GM21576 (cell line): ENCODE measurements around the gene RPS5.
"Not testable (repeated sequence)": the region's sequence is repeated elsewhere in the genome, so short reads cannot be mapped to it uniquely, and the experiment has no call there.

Experiments used
- ATAC-seq: cut with Tn5 transposase; IDR thresholded peaks from one replicate; pipeline ENCODE4 v1.9.1; 2021; ENCODE audit warnings: mild to moderate bottlenecking, moderate library complexity; ENCODE audit not compliant: unreplicated experiment

RPS5 gene

GRCh38 chr19:58400916-58401839 lies 14.1 kb downstream of the RPS5 start:
- ATAC-seq, result peak; percentile 96

GRCh38 chr19:58401840-58402421 lies 14.9 kb downstream of the RPS5 start:
- ATAC-seq, result no peak

- not testable (repeated sequence) for ATAC-seq
Measured at GRCh38 chr19:58403920-58404478, 16.9 kb downstream of the RPS5 start.

- ATAC-seq, result no peak
Measured at GRCh38 chr19:58406818-58407657, 20.0 kb downstream of the RPS5 start.

GRCh38 chr19:58407658-58408151 lies 20.6 kb downstream of the RPS5 start:
- ATAC-seq, result no peak

- ATAC-seq, result peak; percentile 90
Measured at GRCh38 chr19:58408152-58409009, 21.3 kb downstream of the RPS5 start, which contains the start of gene ZNF584. Gene ZNF584, plus strand, starts transcription at chr19:58408649. Its CDS starts 499 bp downstream, at chr19:58409148.

GRCh38 chr19:58409010-58409790 lies 22.1 kb downstream of the RPS5 start:
- no peak for ATAC-seq

GRCh38 chr19:58416604-58417003 lies 29.5 kb downstream of the RPS5 start:
- no peak for ATAC-seq

- ATAC-seq, result no peak
Measured at GRCh38 chr19:58417071-58417470, 30.0 kb downstream of the RPS5 start.

- ATAC-seq, result no peak
Measured at GRCh38 chr19:58428617-58429016, 41.5 kb downstream of the RPS5 start.

GRCh38 chr19:58429745-58430144 lies 42.7 kb downstream of the RPS5 start:
- ATAC-seq, result no peak

GRCh38 chr19:58434217-58434616 lies 47.1 kb downstream of the RPS5 start:
- ATAC-seq, result no peak

- peak; percentile 94 for ATAC-seq
Measured at GRCh38 chr19:58439576-58440554, 52.8 kb downstream of the RPS5 start, which contains the start of gene ZNF132. Gene ZNF132, minus strand, starts transcription at chr19:58440153. Its CDS starts 332 bp downstream, at chr19:58439821.

GRCh38 chr19:58440556-58440955 lies 53.5 kb downstream of the RPS5 start:
- ATAC-seq, result peak; percentile 3

GRCh38 chr19:58442986-58443385 lies 55.9 kb downstream of the RPS5 start:
- not testable (repeated sequence) for ATAC-seq
